HG02678 (cell line): ENCODE data around the gene GARRE1.
"Not testable (repeated sequence)": the region's sequence is repeated elsewhere in the genome, so short reads cannot be mapped to it uniquely, and the experiment has no call there.

ENCODE experiments used
- ATAC-seq: cut with Tn5 transposase; IDR thresholded peaks from one replicate; pipeline ENCODE4 v1.9.1; 2021; ENCODE audit warnings: mild to moderate bottlenecking, moderate library complexity; ENCODE audit not compliant: unreplicated experiment

Gene GARRE1

DNA sequence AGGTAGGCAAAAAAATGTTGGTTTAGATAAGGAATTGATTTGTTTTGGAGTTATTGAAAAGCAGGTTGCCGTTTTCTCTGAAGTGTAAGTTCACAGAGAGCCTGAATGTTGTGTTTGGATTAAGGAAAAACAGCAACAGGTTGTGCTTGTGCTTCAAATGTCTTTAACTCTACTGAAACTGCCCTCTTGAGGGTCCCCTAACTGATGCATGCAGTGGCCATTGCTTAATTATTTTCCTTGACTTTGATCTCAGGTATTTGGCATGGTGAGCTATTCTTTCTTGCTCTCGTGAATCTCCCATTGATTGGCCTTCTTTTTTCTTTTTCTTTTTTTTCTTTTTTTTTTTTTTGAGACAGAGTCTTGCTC is 3.2 kb downstream of the GARRE1 start:
- no peak for ATAC-seq

DNA sequence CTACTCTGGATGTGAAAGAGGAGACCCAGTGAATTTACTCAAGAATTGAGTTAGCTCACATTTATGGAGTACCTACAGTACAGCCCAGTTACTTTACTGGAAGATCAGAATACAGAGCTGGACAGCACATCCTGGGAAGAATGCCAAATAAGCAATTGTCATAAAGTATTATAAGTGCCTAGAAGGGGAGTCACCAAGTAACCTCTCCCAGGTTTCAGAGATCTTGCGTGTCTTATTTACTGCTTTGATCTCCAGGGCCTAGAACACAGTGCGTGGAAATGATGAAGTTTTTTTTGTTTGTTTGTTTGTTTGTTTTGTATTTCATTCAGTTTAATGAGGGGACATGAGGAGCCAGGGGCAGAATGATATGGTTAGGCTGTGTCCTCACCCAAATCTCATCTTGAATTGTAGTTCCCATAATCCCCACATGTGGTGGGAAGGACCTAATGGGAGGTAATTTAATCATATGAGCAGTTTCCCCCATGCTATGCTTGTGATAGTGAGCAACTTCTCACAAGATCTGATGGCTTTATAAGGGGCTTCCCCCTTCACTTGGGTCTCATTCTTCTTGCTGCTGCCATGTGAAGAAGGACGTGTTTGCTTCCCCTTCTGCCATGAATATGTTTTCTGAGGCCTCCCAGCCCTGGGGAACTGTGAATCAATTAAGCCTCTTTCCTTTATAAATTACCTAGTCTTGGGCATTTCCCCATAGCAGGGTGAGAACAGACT is 5.2 kb downstream of the GARRE1 start:
- ATAC-seq: no peak

- no peak for ATAC-seq
Observed at GRCh38 chr19:34260771-34261173, 6.4 kb downstream of the GARRE1 start.

DNA sequence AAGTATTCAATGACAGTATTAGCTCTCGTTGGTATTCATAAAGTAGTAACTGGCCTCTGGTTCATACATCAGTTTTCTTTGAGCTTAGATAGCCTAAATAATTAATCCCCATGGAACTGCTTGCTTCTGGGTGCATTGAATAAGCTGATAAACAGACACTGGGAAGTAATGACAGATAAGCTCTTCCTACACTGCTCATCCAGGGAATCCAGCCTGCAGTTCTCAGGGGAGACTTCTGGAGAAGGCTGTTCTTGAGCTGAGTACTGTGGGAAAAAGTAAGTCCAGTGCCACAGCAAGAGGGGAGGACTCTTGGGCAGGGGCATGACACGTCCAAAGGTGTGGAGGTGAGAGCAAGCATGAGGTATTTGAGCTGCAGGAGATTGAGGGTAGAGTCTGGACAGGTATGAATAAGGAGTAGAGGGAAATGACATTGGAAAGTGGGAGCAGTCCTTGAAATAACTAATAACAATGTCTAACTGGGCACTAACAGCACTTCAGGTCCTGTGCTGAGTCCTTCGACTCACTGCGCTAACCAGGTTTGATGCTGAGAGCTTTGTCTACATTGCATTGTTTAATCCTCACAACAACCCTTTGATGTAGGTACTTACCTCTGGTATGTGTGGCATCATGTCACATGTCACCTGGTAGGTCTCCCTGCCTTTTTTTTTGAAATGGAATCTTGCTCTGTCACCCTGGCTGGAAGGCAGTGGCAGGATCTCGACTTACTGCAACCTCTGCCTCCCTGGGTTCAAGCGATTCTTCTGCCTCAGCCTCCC is 7.2 kb downstream of the GARRE1 start:
- no peak for ATAC-seq

DNA sequence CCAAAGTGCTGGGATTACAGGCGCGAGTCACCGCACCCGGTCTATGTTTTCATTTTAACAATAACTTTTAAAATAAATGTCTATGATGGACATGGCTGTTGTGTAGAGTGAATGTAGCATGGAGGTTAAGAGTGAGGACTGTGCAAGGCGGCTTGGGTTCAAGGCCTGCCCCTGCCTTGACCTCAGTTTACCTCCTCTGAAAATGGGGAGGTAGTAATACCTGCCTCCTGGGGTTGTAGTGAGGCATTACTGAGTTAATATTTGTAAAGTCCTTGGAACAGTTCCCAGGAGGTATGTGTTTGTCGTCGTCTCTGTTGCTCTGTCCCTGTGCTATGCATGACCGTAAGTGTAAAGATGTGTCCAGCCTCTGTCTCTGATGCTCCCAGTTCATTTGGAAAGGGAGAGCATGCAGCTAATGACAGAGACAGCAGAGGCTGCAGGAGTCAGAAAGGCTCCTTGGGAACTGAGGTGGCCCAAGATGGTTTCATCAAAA is 9.4 kb downstream of the GARRE1 start:
- ATAC-seq: no peak

GRCh38 chr19:34265221-34265650 is 10.9 kb downstream of the GARRE1 start:
- no peak for ATAC-seq

DNA sequence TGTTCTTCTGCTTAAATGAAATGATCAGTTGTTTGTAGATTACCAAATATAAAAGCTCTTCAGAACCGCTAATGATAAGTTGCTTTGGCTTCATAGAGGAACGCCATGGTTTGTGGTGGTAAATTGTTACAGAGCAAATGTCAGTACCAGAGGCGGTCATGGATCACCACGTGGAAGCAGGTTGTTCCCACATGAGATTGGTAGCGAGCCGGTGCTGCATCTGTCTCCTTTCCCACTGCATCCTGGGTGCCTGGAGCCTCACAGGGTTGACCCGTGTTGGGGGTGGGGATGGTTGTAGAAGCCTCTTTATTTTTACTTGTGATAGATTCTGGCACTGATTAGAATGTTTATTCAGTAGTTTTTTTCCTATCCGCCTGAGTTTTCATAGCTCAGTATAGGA is 14.7 kb downstream of the GARRE1 start:
- no peak for ATAC-seq

GRCh38 chr19:34269489-34269888 is 15.1 kb downstream of the GARRE1 start:
- ATAC-seq: no peak

DNA sequence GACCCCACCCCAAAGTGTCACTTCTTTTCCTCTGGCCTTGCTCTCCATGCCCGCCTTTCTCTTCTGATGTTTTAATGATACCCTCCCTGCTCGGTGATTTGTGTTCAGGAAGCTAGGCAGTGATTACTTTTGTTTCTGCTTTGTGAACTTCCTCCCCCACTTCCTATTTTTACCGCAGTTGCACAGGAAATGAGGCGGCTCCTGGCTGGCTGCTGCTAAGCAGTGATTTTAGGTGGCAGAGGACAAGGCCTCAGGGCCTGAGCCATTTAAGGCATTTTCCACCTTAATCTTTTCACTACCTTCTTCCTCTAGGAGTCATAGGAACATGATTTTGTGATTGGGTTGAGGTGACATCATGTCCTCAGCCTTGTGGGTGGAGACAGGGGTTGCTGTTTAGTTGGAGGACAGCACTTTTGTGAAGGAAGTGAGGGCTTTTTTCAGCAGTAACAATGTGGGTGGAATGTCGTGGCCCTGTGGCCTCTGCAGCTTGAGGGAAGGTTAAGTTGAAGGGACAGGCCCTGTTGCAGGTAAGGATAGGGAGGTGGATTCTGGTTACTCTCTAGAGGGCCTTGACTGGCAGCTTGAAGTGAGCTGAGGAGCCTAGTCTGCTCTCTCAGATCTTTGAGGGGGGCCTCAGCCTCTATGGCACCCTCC is 15.7 kb downstream of the GARRE1 start:
- ATAC-seq: peak; percentile 61

DNA sequence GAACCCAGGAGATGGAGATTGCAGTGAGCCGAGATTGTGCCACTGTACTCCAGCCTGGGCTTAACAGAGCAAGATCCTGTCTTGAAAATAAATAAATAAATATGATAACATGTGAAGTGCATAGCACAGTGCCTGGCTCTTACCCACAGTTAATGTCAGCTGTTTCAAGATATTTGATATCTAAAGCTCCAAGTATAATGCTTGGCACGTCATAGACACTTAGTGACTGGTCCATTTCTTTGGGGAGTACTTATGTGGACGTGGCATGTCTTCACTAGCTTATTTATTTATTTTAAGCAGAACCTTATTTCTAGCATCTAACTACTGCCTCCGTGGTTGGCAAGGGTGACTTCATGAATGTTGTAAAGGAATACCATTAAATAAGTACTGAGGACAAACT is 18.8 kb downstream of the GARRE1 start:
- no peak for ATAC-seq

DNA sequence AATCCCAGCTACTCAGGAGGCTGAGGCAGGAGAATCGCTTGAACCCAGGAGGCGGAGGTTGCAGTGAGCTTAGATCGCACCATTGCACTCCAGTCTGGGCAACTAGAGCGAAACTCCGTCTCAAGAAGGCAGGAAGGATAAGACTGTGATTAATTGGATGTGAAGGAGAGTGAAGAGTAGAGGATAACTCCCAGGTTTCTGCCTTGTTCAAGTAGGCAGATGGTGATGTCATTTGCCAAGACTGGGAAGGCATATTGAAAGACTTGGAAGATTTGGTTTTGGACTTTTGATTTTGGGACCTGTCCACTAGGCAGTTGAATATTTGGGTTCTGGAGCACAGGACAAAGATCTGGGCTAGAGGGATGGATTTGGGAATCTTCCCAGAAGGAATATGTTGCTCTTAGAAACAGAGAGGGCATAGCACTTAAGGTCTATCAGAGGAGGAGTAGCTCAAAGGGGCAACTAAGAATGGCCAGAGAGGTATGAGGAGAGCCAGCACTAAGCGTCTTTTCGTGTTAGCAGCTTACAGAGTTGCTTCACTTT is 20.0 kb downstream of the GARRE1 start:
- no peak for ATAC-seq

- ATAC-seq: no peak
Observed at GRCh38 chr19:34274827-34275625, 20.7 kb downstream of the GARRE1 start.

DNA sequence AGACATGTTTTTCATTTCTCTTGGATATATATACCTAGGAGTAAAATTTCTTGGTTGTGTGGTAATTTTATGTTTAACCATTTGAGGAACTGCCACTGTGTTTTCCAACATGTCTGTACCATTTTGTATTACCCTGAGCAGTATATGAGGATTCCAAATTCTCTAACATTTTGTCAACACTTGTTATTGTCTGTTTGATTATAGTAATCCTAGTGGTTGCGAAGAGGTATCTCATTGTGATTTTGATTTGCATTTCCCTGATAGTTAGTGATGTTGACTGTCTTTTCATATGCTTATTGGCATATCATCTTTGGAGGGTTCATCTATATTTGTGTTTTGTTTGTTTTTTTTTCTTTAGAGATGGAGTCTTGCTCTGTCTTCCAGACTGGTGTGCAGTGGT is 21.4 kb downstream of the GARRE1 start:
- ATAC-seq: no peak

DNA sequence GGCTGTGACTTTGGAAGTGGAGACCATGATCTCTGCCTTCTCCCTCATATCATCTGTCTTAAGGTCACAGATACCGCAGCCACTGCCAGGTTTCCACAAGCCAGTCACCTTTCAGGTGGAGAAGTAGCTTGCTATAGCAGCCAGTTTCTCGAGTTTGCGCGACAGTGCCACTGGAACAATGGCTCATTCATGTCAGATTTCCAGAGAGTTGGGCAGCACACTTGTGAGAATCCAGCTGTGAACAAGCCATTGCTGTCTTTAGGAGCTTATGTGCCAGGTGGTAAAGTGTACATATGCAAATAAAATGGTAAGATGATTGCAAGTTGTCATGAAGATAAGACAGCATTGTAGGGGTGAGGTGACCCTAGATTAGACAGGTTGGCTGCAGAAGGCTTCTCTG is 22.3 kb downstream of the GARRE1 start:
- no peak for ATAC-seq

DNA sequence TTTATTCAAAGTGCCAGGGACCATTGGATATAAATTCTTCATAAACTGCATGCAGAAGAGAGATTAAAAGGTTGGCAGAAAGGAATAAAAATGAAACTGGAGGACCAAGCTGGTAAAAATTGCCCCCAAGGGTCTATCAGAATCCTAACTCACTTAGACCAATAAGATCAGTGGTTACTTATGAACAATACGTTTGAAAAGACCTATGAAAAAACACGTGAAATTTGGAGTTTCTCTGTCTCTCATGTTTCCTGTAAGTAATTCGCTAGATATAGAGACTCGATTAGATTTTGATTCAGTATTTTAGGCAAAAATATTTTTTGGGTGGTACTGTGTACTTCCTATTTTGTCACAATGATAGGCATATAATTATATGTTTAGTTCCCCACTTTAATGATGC is 22.9 kb downstream of the GARRE1 start:
- no peak for ATAC-seq

DNA sequence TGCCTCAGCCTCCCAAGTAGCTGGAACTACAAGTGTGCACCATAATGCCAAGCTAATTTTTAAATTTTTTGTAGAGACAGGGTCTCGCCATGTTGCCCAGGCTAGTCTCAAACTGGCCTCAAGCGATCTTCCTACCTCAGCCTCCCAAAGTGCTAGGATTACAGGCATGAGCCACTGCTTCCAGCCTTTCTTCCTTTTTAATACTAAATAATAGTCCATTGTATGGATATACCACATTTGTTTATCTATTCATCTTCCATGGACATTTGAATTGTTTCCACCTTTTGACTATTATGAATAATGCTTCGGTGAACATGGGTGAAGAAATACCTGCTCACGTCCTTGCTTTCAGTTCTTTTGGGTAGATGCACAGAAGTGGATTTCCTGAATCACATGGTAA is 24.4 kb downstream of the GARRE1 start:
- ATAC-seq: no peak

GRCh38 chr19:34281444-34281843 is 27.1 kb downstream of the GARRE1 start:
- ATAC-seq: not testable (repeated sequence)

- no peak for ATAC-seq
Observed at GRCh38 chr19:34282611-34283519, 28.5 kb downstream of the GARRE1 start.

DNA sequence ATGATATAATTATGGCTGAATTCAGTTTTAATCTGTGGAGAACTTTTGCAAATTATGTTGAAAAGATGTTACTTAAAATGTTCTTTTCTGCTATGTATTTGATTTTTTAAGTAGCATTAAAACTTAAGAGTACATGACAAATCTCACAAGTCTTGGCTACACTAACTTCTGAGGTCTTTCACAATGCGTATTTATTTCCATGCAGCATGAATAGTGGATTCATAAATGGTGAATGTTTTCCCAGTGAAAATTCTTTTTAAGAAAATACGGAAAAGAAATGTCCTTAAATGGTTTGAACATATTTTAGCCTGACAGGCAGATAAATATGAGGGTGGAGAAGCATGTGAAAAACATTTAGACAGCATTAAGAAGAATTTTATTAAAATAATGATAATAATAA is 30.2 kb downstream of the GARRE1 start:
- no peak for ATAC-seq

- ATAC-seq: no peak
Observed at GRCh38 chr19:34287662-34288140, 33.3 kb downstream of the GARRE1 start.
